GM23338 (cell line): ENCODE data around the gene SCRT2. TPM values are rescaled to one million over a fixed set of nuclear protein-coding genes. Genes with fewer than 3 reads are reported as not detected.

ENCODE experiments used
- ATAC-seq: fragments of 200-7000 bp; cut with Tn5 transposase; 3 replicates; pipeline ENCODE4 v1.9.1; 2020
- DNase-seq: peaks from one replicate; pipeline ENCODE4 v3.0.0-alpha.2; 2015; ENCODE audit warnings: low spot score
- H2AFZ ChIP-seq: fragments of 200-600 bp; sonication (generic); 2 replicates; pipeline ENCODE4 v1.8.0; 2016; ENCODE audit warnings: antibody characterized with exemption, mild to moderate bottlenecking, moderate library complexity
- H3F3A ChIP-seq: fragments of 200-600 bp; sonication (generic); replicated peaks from 2 replicates; pipeline ENCODE4 v1.8.0; 2017; ENCODE audit warnings: antibody characterized with exemption, mixed run types, low read depth
- H3K27ac ChIP-seq: fragments of 200-600 bp; sonication (generic); 2 replicates; pipeline ENCODE4 v1.6.1; 2016; ENCODE audit warnings: low read depth
- H3K27me3 ChIP-seq: fragments of 200-600 bp; sonication (generic); 2 replicates; pipeline ENCODE4 v1.8.0; 2016; ENCODE audit warnings: mild to moderate bottlenecking, mixed run types, moderate library complexity; ENCODE audit not compliant: insufficient read depth
- H3K36me3 ChIP-seq: fragments of 200-600 bp; sonication (generic); 2 replicates; pipeline ENCODE4 v1.8.0; 2016; ENCODE audit warnings: mild to moderate bottlenecking; ENCODE audit not compliant: insufficient read depth
- H3K4me1 ChIP-seq: fragments of 200-600 bp; sonication (generic); 2 replicates; pipeline ENCODE4 v1.8.0; 2016; ENCODE audit warnings: mild to moderate bottlenecking, moderate library complexity; ENCODE audit not compliant: insufficient read depth
- H3K4me2 ChIP-seq: fragments of 200-600 bp; sonication (generic); 2 replicates; pipeline ENCODE4 v1.7.1; 2017; ENCODE audit warnings: mixed run types
- H3K4me3 ChIP-seq: fragments of 200-600 bp; sonication (generic); 2 replicates; pipeline ENCODE4 v1.6.1; 2016; ENCODE audit warnings: mixed run types
- H3K79me2 ChIP-seq: fragments of 200-600 bp; sonication (generic); replicated peaks from 2 replicates; pipeline ENCODE4 v1.8.0; 2017; ENCODE audit warnings: mild to moderate bottlenecking; ENCODE audit not compliant: insufficient read depth
- H3K9me2 ChIP-seq: fragments of 200-600 bp; sonication (generic); 2 replicates; pipeline ENCODE4 v1.8.0; 2017; ENCODE audit not compliant: insufficient read depth
- H4K20me1 ChIP-seq: fragments of 200-600 bp; sonication (generic); replicated peaks from 2 replicates; pipeline ENCODE4 v1.8.0; 2017; ENCODE audit warnings: mild to moderate bottlenecking; ENCODE audit not compliant: insufficient read depth
- H3K27ac Mint-ChIP-seq: 2 replicates; pipeline ENCODE4 v1.8.0; 2020; ENCODE audit warnings: inconsistent platforms, mild to moderate bottlenecking, moderate library complexity, mixed read lengths
- H3K27me3 Mint-ChIP-seq: 3 replicates; pipeline ENCODE4 v1.8.0; 2022; ENCODE audit warnings: low read depth, mild to moderate bottlenecking, moderate library complexity, mixed read lengths, inconsistent platforms; ENCODE audit not compliant: insufficient read depth, poor library complexity
- H3K36me3 Mint-ChIP-seq: 3 replicates; pipeline ENCODE4 v1.8.0; 2021; ENCODE audit warnings: low read depth, mild to moderate bottlenecking, inconsistent platforms, moderate library complexity, mixed read lengths
- H3K4me1 Mint-ChIP-seq: 3 replicates; pipeline ENCODE4 v1.8.0; 2020; ENCODE audit warnings: mild to moderate bottlenecking, inconsistent platforms, mixed read lengths
- H3K4me3 Mint-ChIP-seq: 3 replicates; pipeline ENCODE4 v1.8.0; 2021; ENCODE audit warnings: moderate library complexity, mild to moderate bottlenecking, inconsistent platforms, mixed read lengths
- H3K9me3 Mint-ChIP-seq: 3 replicates; pipeline ENCODE4 v1.8.0; 2020; ENCODE audit warnings: moderate library complexity, mild to moderate bottlenecking, inconsistent platforms, mixed read lengths
- CREB1 ChIP-seq: fragments of 250-450 bp; sonication (Bioruptor Pico); IDR thresholded peaks from 2 replicates; pipeline ENCODE4 v1.5.0; 2020; ENCODE audit warnings: low read depth, mild to moderate bottlenecking, moderate library complexity
- EZH2phosphoT487 ChIP-seq: fragments of 200-600 bp; sonication (generic); IDR thresholded peaks from one replicate; pipeline ENCODE4 v1.8.1; 2018; ENCODE audit warnings: antibody characterized with exemption; ENCODE audit not compliant: unreplicated experiment
- JUNB ChIP-seq: IDR thresholded peaks from one replicate; pipeline ENCODE4 v1.6.1; 2016; ENCODE audit warnings: antibody characterized with exemption; ENCODE audit not compliant: unreplicated experiment
- NANOG ChIP-seq: IDR thresholded peaks from 2 replicates; pipeline ENCODE4 v1.6.1; 2016; ENCODE audit warnings: antibody characterized with exemption, borderline replicate concordance
- POLR2AphosphoS5 ChIP-seq: IDR thresholded peaks from 2 replicates; pipeline ENCODE4 v1.6.1; 2016; ENCODE audit warnings: antibody characterized with exemption, low read depth
- STAT1 ChIP-seq: IDR thresholded peaks from one replicate; pipeline ENCODE4 v1.6.1; 2016; ENCODE audit warnings: antibody characterized with exemption; ENCODE audit not compliant: unreplicated experiment
- ZNF114 ChIP-seq: fragments of 250-450 bp; sonication (Bioruptor Pico); IDR thresholded peaks from 2 replicates; pipeline ENCODE4 v1.5.0; 2020; ENCODE audit warnings: mild to moderate bottlenecking, moderate library complexity
- ZNF331 ChIP-seq: fragments of 250-450 bp; sonication (Bioruptor Pico); IDR thresholded peaks from 2 replicates; pipeline ENCODE4 v1.5.0; 2020; ENCODE audit warnings: low read depth, mild to moderate bottlenecking, moderate library complexity
- polyA plus RNA-seq: library from polyadenylated mRNA; unstranded; fragments of >200 nt; fragmentation: Nextera tagmentation; extraction: Ambion mirVana; gene quantifications from 2 replicates; pipeline ENCODE4 v1.2.1, GENCODE V29; 2016
- total RNA-seq: library from RNA; depleted of rRNA; stranded (reverse); fragments of >200 nt; shearing (Covaris generic); gene quantifications from 2 replicates; pipeline ENCODE4 v1.2.3, GENCODE V29; 2014
- TF ChIP-seq, protein P1 (sequence below): IDR thresholded peaks from one replicate; pipeline ENCODE4 v1.6.1; 2018; ENCODE audit warnings: antibody characterized with exemption; ENCODE audit not compliant: unreplicated experiment
- TF ChIP-seq, protein P2 (sequence below), 2 experiments: fragments of 200-600 bp in 1 of 2; sonication (generic) in 1 of 2; conservative IDR thresholded peaks; 2 replicates each; pipeline versions ENCODE4 v1.5.1 to v1.6.1; 2016 to 2017; ENCODE audit warnings: antibody characterized with exemption in 2 of 2, low read depth in 2 of 2, mild to moderate bottlenecking in 2 of 2, moderate library complexity in 1 of 2
- TF ChIP-seq, protein P3 (sequence below): IDR thresholded peaks from 2 replicates; pipeline ENCODE4 v1.6.1; 2016; ENCODE audit warnings: antibody characterized with exemption

Gene SCRT2
- total and polyA plus RNA-seq, 2 experiments from 2014 or later, result 0.31 TPM; not detected in 1

DNA sequence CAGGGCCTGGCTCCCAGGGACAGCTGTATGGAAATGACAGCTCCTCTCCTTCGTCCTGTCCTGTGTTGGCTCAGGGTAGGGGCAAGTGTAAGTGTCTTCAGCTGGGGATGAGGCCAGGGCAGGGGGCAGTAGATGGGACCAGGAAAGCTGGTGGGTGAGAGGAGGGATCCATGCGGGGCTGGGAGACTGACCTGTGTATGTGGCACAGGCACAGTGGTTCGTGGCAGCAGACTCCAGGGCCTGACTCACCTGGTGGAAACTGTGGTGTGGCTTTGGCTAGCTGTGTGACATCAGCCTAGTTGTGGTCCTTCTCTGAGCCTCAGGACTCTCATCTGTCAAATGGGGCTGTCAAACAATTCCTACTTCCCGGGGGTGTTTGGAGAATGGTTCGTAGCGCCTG is 13.7 kb upstream of the SCRT2 start (continued):
- TF ChIP-seq, protein P1, sequence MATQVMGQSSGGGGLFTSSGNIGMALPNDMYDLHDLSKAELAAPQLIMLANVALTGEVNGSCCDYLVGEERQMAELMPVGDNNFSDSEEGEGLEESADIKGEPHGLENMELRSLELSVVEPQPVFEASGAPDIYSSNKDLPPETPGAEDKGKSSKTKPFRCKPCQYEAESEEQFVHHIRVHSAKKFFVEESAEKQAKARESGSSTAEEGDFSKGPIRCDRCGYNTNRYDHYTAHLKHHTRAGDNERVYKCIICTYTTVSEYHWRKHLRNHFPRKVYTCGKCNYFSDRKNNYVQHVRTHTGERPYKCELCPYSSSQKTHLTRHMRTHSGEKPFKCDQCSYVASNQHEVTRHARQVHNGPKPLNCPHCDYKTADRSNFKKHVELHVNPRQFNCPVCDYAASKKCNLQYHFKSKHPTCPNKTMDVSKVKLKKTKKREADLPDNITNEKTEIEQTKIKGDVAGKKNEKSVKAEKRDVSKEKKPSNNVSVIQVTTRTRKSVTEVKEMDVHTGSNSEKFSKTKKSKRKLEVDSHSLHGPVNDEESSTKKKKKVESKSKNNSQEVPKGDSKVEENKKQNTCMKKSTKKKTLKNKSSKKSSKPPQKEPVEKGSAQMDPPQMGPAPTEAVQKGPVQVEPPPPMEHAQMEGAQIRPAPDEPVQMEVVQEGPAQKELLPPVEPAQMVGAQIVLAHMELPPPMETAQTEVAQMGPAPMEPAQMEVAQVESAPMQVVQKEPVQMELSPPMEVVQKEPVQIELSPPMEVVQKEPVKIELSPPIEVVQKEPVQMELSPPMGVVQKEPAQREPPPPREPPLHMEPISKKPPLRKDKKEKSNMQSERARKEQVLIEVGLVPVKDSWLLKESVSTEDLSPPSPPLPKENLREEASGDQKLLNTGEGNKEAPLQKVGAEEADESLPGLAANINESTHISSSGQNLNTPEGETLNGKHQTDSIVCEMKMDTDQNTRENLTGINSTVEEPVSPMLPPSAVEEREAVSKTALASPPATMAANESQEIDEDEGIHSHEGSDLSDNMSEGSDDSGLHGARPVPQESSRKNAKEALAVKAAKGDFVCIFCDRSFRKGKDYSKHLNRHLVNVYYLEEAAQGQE, result no peak
- TF ChIP-seq NANOG, result no peak
- TF ChIP-seq JUNB, result no peak
- TF ChIP-seq EZH2phosphoT487, result no peak
- TF ChIP-seq ZNF331, result no peak
- TF ChIP-seq, protein P2, sequence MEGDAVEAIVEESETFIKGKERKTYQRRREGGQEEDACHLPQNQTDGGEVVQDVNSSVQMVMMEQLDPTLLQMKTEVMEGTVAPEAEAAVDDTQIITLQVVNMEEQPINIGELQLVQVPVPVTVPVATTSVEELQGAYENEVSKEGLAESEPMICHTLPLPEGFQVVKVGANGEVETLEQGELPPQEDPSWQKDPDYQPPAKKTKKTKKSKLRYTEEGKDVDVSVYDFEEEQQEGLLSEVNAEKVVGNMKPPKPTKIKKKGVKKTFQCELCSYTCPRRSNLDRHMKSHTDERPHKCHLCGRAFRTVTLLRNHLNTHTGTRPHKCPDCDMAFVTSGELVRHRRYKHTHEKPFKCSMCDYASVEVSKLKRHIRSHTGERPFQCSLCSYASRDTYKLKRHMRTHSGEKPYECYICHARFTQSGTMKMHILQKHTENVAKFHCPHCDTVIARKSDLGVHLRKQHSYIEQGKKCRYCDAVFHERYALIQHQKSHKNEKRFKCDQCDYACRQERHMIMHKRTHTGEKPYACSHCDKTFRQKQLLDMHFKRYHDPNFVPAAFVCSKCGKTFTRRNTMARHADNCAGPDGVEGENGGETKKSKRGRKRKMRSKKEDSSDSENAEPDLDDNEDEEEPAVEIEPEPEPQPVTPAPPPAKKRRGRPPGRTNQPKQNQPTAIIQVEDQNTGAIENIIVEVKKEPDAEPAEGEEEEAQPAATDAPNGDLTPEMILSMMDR (conservative IDR thresholded peaks at IDR 0.05; ENCODE audit: low read depth in 2 of 2), result no peak
- no peak for TF ChIP-seq POLR2AphosphoS5
- TF ChIP-seq, protein P3, sequence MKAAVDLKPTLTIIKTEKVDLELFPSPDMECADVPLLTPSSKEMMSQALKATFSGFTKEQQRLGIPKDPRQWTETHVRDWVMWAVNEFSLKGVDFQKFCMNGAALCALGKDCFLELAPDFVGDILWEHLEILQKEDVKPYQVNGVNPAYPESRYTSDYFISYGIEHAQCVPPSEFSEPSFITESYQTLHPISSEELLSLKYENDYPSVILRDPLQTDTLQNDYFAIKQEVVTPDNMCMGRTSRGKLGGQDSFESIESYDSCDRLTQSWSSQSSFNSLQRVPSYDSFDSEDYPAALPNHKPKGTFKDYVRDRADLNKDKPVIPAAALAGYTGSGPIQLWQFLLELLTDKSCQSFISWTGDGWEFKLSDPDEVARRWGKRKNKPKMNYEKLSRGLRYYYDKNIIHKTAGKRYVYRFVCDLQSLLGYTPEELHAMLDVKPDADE, result no peak
- TF ChIP-seq ZNF114 (CRISPR knock-in tag), result no peak

DNA sequence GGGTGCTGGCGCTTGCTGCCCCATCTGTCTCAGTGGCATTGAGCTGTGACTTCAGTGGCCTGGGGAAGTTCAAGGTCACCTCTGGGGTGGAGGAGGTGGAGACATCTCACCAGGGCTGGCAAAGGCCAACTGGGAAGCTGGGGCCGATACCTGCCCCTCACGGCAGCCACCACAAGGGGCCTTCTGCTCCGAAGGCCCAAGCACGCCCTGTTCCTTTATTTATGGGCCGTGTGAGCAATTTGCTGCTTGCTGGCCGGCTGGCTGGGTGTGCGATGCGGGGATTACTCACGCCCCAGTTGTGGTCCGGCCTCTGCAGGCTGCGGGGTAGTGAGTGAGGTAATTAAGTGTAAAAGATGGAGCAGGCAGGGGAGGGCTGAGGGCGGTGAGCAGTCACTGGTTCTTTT is 13.2 kb upstream of the SCRT2 start:
- Histone ChIP-seq H3F3A (0 out of 2 replicates have a peak, but pooled peaks cover 4% of the 10 kb centered on the region), H3K27ac (no peak overlapping the region), H3K27me3 (no peaks in the 10 kb centered on the region), H3K79me2 (no peaks in the 10 kb centered on the region), H3K4me2 (0 out of 2 replicates have a peak overlapping the region, but pooled peaks have one; percentile 45), H3K36me3 (no peaks in the 10 kb centered on the region), H3K9me2 (no peaks in the 10 kb centered on the region), H3K4me1 (peaks cover 6% of the 10 kb centered on the region; the same call in 1 of the 2 replicates), H2AFZ (peak overlapping the region; percentile 95), H4K20me1 (no peaks in the 10 kb centered on the region), H3K4me3 (0 out of 2 replicates have a peak overlapping the region, but pooled peaks have one; percentile 17)
- H3K9me3 Mint-ChIP-seq, result no peaks in the 10 kb centered on the region
- no peak overlapping the region for H3K27ac Mint-ChIP-seq
- peak; percentile 96 for ATAC-seq
- H3K4me1 Mint-ChIP-seq, result peaks cover 21% of the 10 kb centered on the region
- peaks cover 9% of the 10 kb centered on the region for H3K27me3 Mint-ChIP-seq
- H3K36me3 Mint-ChIP-seq, result no peaks in the 10 kb centered on the region
- peak; percentile 72 for DNase-seq
- no peak overlapping the region for H3K4me3 Mint-ChIP-seq
- TF ChIP-seq POLR2AphosphoS5 (no peak), CREB1 (no peak), EZH2phosphoT487 (no peak), STAT1 (no peak)
- TF ChIP-seq, protein P1, result no peak
